ENCODE data around the gene GSG1L. TPM values are rescaled to one million over a fixed set of nuclear protein-coding genes. Genes with fewer than 3 reads are reported as not detected.
"Not testable (repeated sequence)": the region's sequence is repeated elsewhere in the genome, so short reads cannot be mapped to it uniquely, and the experiment has no call there.

Gene GSG1L
- total RNA-seq, 1 donor, result not detected

DNA sequence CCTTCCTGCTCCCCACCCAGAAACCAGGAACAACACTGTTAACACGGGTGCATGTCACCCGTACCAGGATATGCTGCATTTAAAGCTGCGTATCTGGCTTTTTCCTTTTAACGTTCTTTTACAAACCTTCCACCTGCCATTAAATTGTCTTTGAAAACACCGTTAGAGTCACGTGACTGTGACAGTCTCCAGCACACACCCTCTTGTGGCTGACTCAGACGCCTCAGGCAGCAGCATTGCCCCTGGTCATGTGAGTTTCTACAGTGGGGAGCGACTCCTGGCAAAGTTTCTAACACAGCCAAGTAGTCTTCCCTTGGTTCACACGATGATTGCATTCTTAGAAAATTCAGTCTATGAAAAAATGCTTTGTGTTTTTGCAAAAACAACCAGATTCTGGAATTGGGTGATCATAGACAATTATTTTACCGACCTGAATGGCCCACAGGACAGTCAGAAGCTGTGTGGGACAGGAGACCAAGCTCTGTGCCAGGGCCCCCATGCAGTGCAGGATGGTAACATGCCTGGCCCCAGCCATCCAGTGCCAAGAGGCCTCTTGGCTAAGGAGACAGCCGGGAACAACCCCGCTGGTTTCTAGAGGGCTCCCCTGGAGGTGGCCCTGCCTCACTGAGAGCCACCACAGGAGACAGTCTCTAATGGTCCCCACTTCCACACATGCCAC lies 314.5 kb downstream of the GSG1L start:
- peak in 2 of 3 donors; percentile 67 to 71 for DNase-seq (ENCODE audit: low read depth in 2 of 3, low spot score in 2 of 3)

DNA sequence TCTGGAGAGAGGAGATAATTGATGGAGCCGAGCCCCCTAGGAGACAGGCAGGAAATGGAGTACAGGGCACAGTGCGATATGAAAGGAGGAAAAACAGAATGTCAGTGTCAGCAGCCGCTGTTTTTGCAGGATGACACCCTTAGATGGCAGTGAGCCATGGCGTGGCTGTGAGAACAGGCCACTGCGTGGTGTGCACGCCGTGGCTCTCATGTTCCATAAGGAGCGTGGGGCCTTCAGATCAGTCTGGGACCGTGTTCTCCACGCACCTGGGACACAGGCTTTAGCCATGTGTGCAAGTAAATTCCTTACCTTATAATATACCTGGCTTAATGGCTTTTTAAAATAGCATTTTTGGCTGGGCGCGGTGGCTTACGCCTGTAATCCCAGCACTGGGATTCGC lies 315.6 kb downstream of the GSG1L start:
- no peak for DNase-seq (ENCODE audit: low read depth in 2 of 3, low spot score in 2 of 3)

DNA sequence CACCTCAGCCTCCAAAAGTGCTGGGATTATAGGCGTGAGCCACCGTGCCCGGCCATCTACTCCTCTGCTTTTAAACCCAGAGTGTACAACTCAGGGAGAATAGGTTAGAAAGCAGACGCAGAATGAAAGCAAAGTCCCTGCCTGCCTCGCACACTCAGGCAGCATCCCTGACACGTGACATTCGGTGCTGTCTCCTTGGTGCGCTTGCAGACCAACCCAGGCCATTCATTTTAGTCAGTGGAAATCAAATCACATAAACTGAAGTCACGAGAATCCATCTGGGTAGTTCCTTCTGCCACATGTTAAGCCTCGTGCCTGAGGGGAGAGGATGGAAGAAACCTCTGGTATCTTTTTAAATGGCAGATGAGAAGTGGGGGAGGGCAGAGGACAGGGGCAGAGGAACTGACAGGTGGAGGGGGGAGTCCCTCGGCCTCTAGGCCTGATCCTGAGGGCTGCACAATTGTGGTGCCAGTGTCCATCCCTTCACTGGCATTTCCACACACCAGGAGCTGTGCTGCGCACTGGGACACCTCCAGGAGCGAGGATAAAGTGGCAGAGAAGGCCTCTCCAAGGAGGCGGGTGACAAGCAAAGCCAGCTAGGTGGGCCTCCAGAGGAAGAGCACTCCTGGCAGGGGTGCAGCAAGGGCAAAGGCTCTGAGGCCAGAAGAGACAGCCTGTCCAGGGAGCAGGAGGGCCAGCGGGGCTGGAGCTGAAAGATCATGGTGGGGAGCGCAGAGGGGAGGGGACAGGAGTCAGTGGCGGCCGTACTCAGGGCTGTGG lies 317.2 kb downstream of the GSG1L start:
- DNase-seq (ENCODE audit: low read depth in 2 of 3, low spot score in 2 of 3), result no peak

DNA sequence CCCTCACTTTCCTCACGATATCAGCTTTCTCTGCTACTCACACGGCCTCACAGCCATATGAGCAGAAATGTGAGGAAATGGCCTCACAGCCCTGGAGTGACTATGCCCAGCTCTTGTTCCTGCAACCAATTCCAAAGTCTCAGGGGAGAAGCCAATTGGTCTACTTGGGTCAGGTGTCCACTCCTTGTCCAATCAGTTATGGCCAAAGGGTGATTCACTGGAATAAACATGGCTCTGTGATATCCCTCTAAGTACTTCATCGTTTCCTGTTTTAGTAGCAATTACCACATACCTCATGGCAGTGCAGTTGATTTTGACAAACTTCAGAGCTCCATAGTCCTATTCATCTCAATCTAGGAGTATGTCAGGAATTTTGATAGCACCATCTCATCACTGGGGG lies 318.2 kb downstream of the GSG1L start:
- DNase-seq (ENCODE audit: low read depth in 2 of 3, low spot score in 2 of 3), result no peak

DNA sequence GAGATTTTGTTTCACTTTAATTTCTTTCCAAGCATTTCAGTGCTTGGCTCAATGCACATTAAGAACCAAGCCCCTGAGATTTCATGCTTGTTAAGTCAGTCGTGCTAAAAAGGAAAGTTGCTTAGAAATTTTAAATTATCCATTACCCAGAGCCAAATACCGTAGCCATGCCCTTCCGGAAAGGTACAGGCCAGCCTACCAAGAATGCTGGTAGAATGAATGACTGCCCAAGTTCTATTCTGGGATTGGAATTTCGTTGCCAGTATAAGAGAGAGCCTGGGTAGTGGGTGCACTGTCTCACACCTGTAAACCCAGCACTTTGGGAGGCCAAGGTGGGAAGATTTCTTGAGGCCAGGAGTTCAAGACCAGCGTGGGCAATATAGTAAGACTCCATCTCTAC lies 319.6 kb downstream of the GSG1L start:
- no peak for DNase-seq (ENCODE audit: low read depth in 2 of 3, low spot score in 2 of 3)

DNA sequence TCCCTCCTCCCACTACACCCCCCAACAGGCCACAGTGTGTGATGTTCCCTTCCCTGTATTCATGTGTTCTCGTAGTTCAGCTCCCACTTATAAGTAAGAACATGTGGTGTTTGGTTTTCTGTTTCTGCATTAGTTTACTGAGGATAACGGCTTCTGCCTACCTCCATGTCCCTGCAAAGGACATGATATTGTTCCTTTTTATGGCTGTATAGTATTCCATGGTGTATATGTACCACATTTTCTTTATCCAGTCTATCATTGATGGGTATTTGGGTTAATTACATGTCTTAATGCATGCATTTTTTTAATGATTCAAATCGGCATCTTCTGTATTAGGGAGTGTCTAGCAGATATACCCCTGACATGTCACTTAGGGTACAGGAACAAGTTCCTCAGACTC lies 320.5 kb downstream of the GSG1L start:
- not testable (repeated sequence) for DNase-seq (ENCODE audit: low read depth in 2 of 3, low spot score in 2 of 3)

DNA sequence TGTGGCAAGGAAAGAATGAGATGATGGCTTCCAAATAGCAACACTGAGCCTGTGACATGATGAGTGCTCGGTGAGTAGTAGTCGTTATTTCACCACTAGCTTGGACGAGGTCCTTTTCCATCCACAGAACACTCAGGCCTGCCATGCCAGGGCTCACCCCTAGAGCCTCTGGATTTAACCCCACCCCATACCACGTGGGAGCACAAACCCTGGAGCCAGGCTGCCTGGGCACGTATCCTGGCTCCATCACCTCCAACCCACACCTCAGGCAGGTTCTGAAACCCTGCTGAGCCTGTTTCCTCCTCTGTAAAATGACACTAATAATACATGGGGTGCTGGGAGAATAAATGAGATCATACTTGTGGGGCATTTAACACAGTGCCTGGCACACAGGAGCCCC lies 321.2 kb downstream of the GSG1L start:
- no peak for DNase-seq (ENCODE audit: low read depth in 2 of 3, low spot score in 2 of 3)

DNA sequence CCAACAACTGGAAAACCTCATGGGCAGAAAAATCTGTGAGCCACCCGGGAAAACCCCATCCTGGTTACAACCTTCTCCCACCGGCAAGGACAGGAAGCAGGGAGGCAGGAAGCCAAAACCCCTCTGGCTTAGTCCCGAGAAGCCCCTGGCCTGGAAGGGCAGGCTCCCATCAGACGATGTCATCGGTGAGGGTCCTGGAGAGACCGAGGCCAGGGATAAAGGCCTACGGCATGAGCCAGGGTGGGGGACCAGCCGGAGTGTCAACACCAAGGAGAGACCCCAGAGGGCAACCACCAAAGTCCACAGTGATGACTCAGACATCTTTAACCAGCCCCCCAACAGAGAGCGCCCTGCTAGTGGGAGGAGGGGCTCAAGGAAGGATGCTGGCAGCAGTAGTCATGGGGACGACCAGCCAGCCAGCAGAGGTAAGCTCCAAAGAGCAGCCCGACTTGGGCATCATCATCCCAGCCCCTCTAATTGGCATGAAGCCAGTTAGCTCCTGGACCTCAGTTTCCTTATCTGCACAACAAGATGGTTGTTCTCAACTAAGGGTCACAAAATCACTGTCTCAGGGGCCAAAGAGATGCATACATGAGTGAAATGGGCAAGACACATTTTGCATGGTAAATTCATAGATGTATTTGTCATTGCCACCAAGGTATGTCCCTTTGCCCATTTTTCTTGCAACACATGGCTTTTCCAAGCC lies 322.9 kb downstream of the GSG1L start:
- no peak for DNase-seq (ENCODE audit: low read depth in 2 of 3, low spot score in 2 of 3)

DNA sequence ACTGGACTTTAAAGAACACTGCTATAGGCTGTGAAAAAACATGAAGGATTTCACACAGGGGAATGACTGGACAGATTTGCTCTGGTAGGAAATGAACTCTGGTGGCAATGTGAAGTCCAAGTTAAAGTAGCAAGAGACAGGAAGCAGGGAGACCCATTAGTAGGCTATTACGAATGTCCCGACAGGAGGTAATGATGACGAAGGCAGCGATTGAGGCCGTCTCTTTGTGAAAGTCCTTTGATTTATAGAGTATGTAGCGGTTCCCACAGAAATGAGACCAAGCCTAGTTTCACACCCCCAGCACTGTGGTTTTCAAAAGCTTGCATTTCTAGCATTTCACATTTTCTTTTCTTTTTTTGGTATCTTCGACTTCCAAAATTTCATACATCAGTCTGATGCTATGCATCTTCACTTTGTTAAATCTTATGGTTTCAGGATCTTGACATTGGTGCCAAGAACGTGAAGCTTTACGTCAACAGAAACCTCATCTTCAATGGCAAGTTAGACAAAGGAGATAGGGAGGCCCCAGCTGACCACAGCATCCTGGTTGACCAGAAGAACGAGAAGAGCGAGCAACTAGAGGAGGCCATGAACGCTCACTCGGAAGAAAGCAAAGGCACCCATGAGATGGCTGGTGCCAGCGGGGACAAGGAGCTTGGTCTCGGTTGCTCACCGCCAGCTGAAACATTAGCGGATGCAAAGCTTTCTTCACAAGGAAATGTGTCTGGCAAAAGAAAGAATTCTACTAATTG lies 323.7 kb downstream of the GSG1L start:
- DNase-seq (ENCODE audit: low read depth in 2 of 3, low spot score in 2 of 3), result no peak

DNA sequence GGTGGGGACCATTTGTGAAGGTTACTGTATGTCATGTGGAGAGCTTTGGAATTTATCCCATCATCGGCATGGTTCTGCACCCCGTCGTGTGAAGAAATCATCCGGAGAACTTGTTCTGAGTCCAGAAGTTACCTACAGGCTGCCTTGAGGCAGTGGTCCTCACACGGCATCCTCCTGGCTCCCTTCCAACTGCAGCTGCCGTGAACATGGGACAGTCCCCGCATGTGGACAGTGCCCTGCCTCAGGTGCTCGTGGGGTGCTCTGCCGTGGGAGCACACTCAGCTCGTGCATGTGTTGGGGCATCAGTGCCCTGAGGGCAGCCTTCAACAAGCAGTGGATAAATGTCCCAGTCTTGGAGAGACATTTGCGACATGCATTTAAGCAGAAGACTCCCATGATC lies 324.9 kb downstream of the GSG1L start:
- no peak for DNase-seq (ENCODE audit: low read depth in 2 of 3, low spot score in 2 of 3)

Small RNA genes within 50 kb of the gene (small RNA-seq; reads per million reads assigned to genes)
- not detected for gene RNU6-1241P
- gene RNU6-159P, result not detected

Other genes with a start within 250 kb of the GSG1L start
- gene XPO6, start 148.3 kb upstream of the GSG1L start, total RNA-seq, result 139 TPM
- gene SBK1, start 228.8 kb upstream of the GSG1L start, total RNA-seq, result 1.1 TPM

All from hematopoietic multipotent progenitor cell (in vitro differentiated cells).